ENCODE data around the gene C17orf67. TPM values are rescaled to one million over a fixed set of nuclear protein-coding genes. Genes with fewer than 3 reads are reported as not detected.

The C17orf67 gene
- total and polyA plus RNA-seq, 2 donors = 1.1 to 2.2 TPM

DNA sequence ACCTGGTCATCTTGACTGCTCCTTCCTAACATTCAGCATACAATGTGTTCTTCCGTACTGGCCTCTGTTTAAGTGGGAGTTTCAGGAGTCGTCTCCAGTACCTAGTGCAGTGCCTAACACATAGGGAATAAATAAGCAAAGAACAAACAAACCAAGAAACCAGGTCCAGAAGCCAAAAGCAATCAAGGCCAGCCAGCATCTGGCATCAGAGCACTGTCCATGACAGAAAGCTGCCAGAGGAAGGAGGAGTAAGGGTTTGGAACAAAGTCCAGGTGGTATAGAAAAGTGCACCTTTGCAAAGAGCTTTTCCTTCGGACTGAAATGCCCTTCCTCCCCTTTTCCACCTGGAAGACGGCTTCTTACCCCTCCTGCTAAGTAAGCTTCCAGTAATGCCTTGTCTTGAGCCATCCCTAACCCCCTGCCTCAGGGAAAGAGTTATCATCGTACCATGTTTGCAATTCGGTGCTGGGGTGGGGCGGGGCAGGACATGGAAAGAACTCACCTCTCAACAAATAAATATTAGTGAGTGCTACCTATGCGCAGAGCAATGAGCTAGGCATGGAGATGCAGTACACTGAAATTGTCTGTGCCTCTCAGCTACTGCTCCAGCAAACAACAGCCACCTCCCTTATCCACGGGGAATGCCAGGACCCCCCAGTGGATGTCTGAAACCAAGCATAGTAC lies 47.6 kb downstream of the C17orf67 start:
- Histone ChIP-seq H3K36me3 (ENCODE audit: insufficient read depth) (no peaks in the 10 kb centered on the region), H3K27ac (ENCODE audit: low read depth) (no peak overlapping the region), H3K4me3 (ENCODE audit: low read depth, low read length) (no peak overlapping the region), H3K4me1 (ENCODE audit: insufficient read depth) (no peaks in the 10 kb centered on the region)
- 80% methylated on average over 9 of the region's 9 CpGs for WGBS
- DNase-seq (ENCODE audit: extremely low spot score) = no peak

DNA sequence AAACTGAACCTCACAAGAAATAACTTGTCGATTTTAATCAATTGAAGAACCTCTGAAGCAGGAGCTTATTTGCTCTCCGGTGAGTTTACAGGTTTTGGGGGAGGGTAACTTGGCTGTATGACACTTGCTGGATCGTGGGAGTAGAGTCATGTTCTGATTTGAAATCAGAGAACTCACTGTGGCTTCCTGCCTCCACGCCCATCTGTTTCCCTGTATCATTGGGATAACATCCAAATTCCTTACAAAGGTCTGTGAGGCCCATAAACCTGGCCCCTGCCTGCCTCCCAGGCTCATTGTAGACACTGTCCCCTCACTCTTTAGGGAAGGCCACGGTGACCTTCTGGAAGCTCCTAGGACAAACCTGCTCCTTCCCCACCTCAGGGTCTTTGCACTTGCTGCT lies 48.3 kb downstream of the C17orf67 start:
- Histone ChIP-seq H3K4me1 (ENCODE audit: insufficient read depth) (no peaks in the 10 kb centered on the region), H3K4me3 (ENCODE audit: low read depth, low read length) (no peak overlapping the region), H3K27ac (ENCODE audit: low read depth) (no peak overlapping the region), H3K36me3 (ENCODE audit: insufficient read depth) (no peaks in the 10 kb centered on the region)
- DNase-seq (ENCODE audit: extremely low spot score) = no peak
- 64% methylated on average over 5 of the region's 5 CpGs for WGBS

DNA sequence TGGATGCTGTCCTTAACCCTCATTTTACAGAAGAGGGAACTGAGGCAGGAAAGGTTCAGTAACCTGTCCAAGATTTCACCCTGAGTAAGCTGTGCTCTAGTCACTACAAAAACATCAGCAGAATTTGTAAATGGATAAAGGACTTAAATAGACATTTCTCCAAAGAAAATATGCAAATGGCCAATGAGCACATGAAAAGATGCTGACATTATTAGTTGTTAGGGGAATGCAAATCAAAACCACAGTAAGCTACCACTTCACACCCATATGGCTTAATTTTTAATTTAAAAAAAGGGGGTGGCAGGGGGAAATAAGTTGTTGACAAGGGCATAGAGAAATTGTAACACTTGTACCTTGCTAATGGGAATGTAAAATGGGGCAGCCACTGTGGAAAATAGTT lies 51.4 kb downstream of the C17orf67 start:
- H3K36me3 ChIP-seq (ENCODE audit: insufficient read depth) = no peaks in the 10 kb centered on the region
- H3K4me3 ChIP-seq (ENCODE audit: low read depth, low read length) = no peak overlapping the region
- no peak for DNase-seq (ENCODE audit: extremely low spot score)
- H3K4me1 ChIP-seq (ENCODE audit: insufficient read depth) = no peaks in the 10 kb centered on the region
- H3K27ac ChIP-seq (ENCODE audit: low read depth) = no peak overlapping the region

DNA sequence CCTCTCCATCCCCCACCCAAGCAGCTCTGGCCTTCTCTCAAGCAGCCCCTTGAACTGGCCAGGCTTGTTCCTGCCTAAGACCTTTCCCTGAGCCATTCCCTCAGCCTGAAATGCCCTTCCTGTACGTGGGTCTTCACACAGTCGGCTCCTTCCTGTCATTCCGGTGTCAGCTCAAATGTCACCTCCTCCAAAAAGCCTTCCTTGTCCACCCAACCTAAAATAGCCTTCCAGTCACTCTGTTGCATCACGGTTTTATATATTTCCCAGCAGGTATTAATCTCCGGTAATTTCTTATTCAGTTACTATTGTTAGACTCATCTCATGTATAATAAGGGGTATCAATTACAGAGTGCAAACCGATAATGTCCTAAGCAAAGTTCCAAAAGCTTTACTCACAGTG lies 51.8 kb downstream of the C17orf67 start:
- no peak for DNase-seq (ENCODE audit: extremely low spot score)
- WGBS = 64% methylated on average over 6 of the region's 6 CpGs
- H3K4me1 ChIP-seq (ENCODE audit: insufficient read depth) = no peaks in the 10 kb centered on the region

DNA sequence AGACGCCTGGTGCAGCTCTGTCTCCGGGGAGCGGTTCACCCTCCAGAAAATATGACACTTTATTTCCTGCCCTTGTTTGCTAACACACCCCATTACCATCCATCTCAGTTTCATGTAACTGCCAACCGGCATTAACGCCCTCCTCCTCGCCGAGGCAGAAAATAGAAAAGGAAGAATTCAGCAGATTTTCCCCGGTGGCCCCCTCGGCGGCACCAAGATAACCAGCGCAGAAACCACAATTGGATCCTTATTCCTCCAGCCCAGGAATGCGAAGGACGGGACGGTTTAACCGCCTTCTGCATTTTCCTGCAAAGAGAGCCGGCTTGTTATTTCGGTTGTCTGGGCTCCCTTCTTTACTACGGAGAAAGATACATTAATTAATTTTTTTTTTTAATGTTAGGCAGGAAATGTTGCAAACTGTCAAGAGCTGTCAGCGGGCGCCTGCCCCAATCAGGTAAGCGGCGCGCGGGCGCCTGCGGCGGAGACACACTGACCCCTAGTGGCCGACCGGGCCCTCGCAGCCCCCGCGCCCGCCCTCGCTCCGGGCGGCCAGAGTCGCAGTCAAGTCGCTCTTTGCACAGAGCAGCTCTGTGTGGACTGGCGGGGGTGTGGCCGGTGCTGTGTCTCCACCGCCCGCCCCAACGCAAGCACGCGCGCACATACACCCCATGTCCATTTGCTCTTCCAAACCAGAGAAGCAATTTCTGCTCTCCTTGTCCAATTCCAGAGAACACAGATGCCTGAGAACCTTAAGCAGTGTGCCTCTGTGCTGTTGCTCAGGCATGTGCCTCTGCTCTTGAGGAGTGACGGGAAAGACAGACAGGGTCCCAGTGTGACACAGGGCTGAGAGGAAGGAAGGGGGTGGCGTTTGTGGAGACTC lies 53.6 kb downstream of the C17orf67 start:
- no peaks in the 10 kb centered on the region for H3K4me1 ChIP-seq (ENCODE audit: insufficient read depth)
- H3K27ac ChIP-seq (ENCODE audit: low read depth) = no peak overlapping the region
- peak; percentile 29 for DNase-seq (ENCODE audit: extremely low spot score)
- WGBS = 1% methylated on average over 48 of the region's 48 CpGs
- H3K4me3 ChIP-seq (ENCODE audit: low read depth, low read length) = peak overlapping the region; percentile 19
- no peaks in the 10 kb centered on the region for H3K36me3 ChIP-seq (ENCODE audit: insufficient read depth)

More for the DNA sequence above, 51.8 kb downstream of the C17orf67 start:
- Histone ChIP-seq H3K36me3 (ENCODE audit: insufficient read depth) (no peaks in the 10 kb centered on the region), H3K4me3 (ENCODE audit: low read depth, low read length) (no peak overlapping the region), H3K27ac (ENCODE audit: low read depth) (no peak overlapping the region)

DNA sequence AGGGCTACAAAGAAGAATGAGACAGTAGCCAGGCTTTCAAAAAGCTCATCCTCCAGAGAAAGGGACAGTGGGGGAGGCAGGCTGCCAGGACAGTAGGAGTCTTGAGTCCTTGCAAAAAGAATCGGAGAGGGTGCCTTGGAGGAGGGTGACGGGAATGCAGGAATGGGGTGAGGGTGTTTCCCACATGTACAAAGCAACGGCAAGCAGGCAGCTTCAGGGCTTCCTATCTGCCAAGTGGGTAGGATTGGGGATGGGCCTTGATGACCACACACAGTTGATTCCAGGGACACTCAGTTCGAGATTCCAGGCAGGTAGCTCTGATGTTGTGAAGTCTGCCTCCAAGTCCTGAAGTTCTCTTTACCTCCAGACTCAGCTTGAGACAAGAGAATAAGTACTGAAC lies 54.4 kb downstream of the C17orf67 start:
- H3K27ac ChIP-seq (ENCODE audit: low read depth) = no peak overlapping the region
- H3K4me3 ChIP-seq (ENCODE audit: low read depth, low read length) = no peak overlapping the region
- 64% methylated on average over 4 of the region's 4 CpGs for WGBS
- no peaks in the 10 kb centered on the region for H3K4me1 ChIP-seq (ENCODE audit: insufficient read depth)
- H3K36me3 ChIP-seq (ENCODE audit: insufficient read depth) = no peaks in the 10 kb centered on the region
- DNase-seq (ENCODE audit: extremely low spot score) = no peak

DNA sequence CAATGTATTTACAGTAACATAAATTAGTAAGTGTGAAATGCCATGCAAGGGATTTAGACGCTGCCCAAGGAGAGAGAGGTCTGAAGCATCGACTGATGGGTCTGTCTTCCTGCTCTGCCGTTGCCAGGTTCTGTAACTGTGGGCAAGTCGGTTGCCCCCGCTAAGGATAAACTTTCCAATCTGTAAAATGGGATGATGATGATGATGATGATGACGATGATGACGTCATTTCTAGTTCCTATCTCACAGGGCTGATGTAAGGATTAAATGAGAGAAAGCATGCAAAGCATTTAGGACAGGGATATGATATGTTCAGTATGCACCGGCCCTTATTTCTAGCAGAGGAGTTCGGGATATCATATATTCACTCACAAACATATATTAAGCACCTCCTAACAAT lies 54.8 kb downstream of the C17orf67 start:
- H3K4me1 ChIP-seq (ENCODE audit: insufficient read depth) = no peaks in the 10 kb centered on the region
- no peaks in the 10 kb centered on the region for H3K36me3 ChIP-seq (ENCODE audit: insufficient read depth)
- DNase-seq (ENCODE audit: extremely low spot score) = no peak
- H3K4me3 ChIP-seq (ENCODE audit: low read depth, low read length) = no peak overlapping the region
- WGBS = 87% methylated on average over 9 of the region's 9 CpGs
- H3K27ac ChIP-seq (ENCODE audit: low read depth) = no peak overlapping the region

DNA sequence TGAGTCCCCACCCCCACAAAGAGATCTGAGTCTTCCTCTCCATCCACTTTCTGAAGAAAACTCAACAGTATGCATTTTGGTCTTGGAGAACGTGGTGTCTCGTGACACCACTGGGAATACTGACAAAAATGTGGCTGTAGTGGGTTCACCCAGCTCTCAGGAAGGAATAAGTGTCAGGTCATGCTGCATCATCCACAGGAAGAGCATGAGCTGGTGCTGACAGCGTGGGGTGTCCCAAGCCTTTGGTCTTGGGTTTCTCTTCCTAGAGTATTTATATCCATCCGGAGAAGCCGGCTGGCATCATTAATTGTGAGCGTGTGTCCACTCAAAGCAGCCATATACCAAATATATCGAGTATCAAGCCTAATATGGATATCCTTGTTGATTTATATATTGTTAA lies 55.9 kb downstream of the C17orf67 start:
- no peak for DNase-seq (ENCODE audit: extremely low spot score)

DNA sequence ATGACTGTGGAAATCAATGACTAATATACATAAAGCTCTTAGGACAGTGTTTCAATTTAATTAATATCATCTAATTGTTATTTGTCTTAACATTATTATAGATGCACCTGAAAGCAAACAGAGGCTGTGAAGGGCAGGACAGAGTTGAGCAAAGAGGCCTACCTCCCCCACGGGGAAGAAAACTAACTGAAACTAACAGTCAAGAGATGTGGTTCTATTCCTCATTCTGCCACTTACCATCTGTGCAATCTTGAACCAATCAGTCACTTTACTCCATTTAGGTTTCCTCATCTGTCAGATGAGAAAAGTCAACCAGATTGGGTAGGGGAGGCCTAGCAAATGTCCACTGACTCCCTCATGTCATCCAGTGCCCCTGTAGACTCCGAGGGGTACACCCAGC lies 59.1 kb downstream of the C17orf67 start:
- Histone ChIP-seq H3K36me3 (ENCODE audit: insufficient read depth) (no peaks in the 10 kb centered on the region), H3K27ac (ENCODE audit: low read depth) (no peak overlapping the region), H3K4me1 (ENCODE audit: insufficient read depth) (no peaks in the 10 kb centered on the region), H3K4me3 (ENCODE audit: low read depth, low read length) (no peak overlapping the region)
- no peak for DNase-seq (ENCODE audit: extremely low spot score)
- WGBS = 76% methylated on average over 2 of the region's 2 CpGs

More for the DNA sequence above, 55.9 kb downstream of the C17orf67 start:
- H3K4me3 ChIP-seq (ENCODE audit: low read depth, low read length) = no peak overlapping the region
- H3K27ac ChIP-seq (ENCODE audit: low read depth) = no peak overlapping the region
- no peaks in the 10 kb centered on the region for H3K36me3 ChIP-seq (ENCODE audit: insufficient read depth)
- H3K4me1 ChIP-seq (ENCODE audit: insufficient read depth) = no peaks in the 10 kb centered on the region
- WGBS = 78% methylated on average over 7 of the region's 7 CpGs

DNA sequence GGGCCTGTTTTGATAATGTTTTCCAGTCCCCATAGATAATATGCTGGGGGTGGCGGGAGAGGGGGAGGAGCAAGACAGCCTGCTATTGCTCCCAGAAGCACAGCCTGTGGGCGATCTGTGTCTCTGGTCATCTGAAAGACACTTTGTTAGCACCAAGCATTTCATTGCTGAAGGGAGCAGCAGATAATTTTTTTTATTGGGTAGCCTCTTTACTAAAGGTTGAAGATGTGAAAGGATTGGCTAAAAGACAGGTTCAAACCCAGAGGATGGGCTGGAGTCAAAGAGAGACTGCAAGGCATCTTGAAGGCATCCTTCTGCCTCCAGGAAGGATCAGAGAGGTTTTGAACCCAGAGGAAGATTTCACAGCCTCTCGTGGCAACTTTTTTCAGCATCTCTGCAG lies 60.6 kb downstream of the C17orf67 start:
- Histone ChIP-seq H3K4me1 (ENCODE audit: insufficient read depth) (no peaks in the 10 kb centered on the region), H3K36me3 (ENCODE audit: insufficient read depth) (no peaks in the 10 kb centered on the region), H3K4me3 (ENCODE audit: low read depth, low read length) (no peak overlapping the region), H3K27ac (ENCODE audit: low read depth) (no peak overlapping the region)
- DNase-seq (ENCODE audit: extremely low spot score) = no peak
- 64% methylated on average over 3 of the region's 3 CpGs for whole genome bisulfite sequencing

DNA sequence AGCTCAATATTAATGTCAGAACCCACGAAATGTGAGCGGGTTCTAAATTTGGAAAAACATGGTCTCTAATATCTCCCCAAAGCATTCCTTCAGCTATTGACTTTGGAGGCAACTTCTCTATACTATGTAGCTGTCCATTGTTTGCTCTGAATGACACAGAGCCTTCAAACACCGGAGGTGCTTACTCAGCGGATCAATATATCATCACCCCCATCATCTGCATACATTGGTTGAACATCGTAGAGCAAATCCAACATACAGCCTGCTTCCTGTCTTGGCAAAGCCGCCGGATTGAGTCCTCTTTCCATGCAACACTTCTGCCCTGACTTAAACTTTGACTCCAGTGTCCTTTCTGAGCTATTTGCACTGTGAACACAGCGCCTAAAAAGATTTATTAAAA lies 61.3 kb downstream of the C17orf67 start:
- Histone ChIP-seq H3K4me3 (ENCODE audit: low read depth, low read length) (no peak overlapping the region), H3K4me1 (ENCODE audit: insufficient read depth) (no peaks in the 10 kb centered on the region), H3K36me3 (ENCODE audit: insufficient read depth) (no peaks in the 10 kb centered on the region), H3K27ac (ENCODE audit: low read depth) (no peak overlapping the region)
- 62% methylated on average over 8 of the region's 8 CpGs for WGBS
- DNase-seq (ENCODE audit: extremely low spot score) = no peak

DNA sequence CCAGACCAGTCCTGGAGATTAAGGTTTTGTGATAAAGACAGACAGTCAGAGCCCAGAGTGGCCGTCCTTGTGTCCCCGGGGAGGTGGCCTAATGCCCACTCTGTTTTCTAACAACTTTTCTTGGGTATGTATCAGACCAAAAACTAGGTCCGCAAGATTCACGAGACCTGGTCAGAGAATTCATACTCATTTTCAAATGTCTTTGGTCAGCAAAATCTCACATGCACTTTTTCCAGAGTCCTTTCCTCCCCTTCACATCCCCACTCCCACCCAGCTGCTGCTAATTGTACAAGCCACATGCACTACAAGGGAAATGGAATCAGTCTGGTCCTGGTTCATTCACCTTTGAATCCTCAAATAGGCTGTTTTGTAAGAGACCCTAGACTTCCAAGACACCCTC lies 61.7 kb downstream of the C17orf67 start:
- Histone ChIP-seq H3K27ac (ENCODE audit: low read depth) (no peak overlapping the region), H3K4me1 (ENCODE audit: insufficient read depth) (no peaks in the 10 kb centered on the region), H3K4me3 (ENCODE audit: low read depth, low read length) (no peak overlapping the region), H3K36me3 (ENCODE audit: insufficient read depth) (no peaks in the 10 kb centered on the region)
- 84% methylated on average over 4 of the region's 4 CpGs for WGBS
- no peak for DNase-seq (ENCODE audit: extremely low spot score)

DNA sequence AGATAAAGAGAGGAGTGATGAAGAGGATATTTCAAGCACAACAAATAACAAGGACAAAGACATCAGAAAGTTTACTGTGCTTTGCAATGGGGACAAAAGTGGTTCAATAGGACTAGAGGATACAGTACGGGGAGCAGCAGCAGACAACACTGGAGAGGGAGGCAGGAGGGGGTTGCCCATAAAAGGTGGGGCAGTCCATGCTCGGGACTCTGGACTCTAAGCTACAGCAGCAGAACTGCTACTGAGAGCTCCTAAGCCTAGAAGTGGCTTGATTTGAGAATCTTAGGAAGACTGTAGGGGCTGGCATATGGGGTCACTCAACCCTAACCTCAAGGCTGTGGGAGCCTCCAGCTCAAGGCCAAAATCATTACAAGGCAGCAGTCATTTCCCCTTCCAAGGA lies 62.2 kb downstream of the C17orf67 start:
- Histone ChIP-seq H3K27ac (ENCODE audit: low read depth) (no peak overlapping the region), H3K4me3 (ENCODE audit: low read depth, low read length) (no peak overlapping the region), H3K4me1 (ENCODE audit: insufficient read depth) (no peaks in the 10 kb centered on the region), H3K36me3 (ENCODE audit: insufficient read depth) (no peaks in the 10 kb centered on the region)
- WGBS = 69% methylated on average over 2 of the region's 2 CpGs
- DNase-seq (ENCODE audit: extremely low spot score) = no peak

DNA sequence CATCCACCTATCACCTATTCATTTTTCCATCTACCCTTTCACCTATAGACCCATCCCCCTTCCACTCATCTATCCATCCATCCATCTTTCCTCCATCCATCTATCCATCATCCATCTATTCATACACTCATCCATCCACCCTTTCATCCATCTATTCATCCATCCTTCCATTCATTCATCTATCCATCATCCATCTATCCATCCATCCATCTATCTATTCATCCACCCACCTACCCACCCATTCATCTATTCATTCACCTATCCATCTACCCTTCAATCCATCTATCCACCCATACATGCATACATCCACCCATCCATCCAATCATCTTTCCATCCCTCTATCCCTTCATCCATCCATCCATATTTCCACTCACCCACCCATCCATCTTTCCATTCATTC lies 63.3 kb downstream of the C17orf67 start:
- DNase-seq (ENCODE audit: extremely low spot score) = no peak
- Histone ChIP-seq H3K4me1 (ENCODE audit: insufficient read depth) (no peaks in the 10 kb centered on the region), H3K36me3 (ENCODE audit: insufficient read depth) (no peaks in the 10 kb centered on the region), H3K27ac (ENCODE audit: low read depth) (no peak overlapping the region), H3K4me3 (ENCODE audit: low read depth, low read length) (no peak overlapping the region)
